Esophagus squamous epithelium (tissue), 4 donors: ENCODE results near the gene SOX10.

Experiments used
- CTCF ChIP-seq, 6 experiments: fragments of 450-650 bp in 4 of 6; fragments of 200-600 bp in 2 of 6; sonication (generic) in 2 of 6; IDR thresholded peaks; one replicate each; pipeline ENCODE4 v1.5.1; 2016 to 2019; ENCODE audit warnings: antibody characterized with exemption in 6 of 6, mild to moderate bottlenecking in 4 of 6, moderate library complexity in 4 of 6
- POLR2A ChIP-seq, 4 donors: fragments of 450-650 bp; IDR thresholded peaks; one replicate each; pipeline ENCODE4 v1.6.1; 2017; ENCODE audit warnings: antibody characterized with exemption in 4 of 4, mild to moderate bottlenecking in 4 of 4, moderate library complexity in 3 of 4

GRCh38 chr22:37954686-37955085 lies 29.7 kb downstream of the SOX10 start:
- no peak for TF ChIP-seq CTCF (IDR thresholded peaks at IDR 0.05)
- TF ChIP-seq POLR2A (IDR thresholded peaks at IDR 0.05) = no peak
